Measurements from ENCODE around the gene HOXA3.

The HOXA3 gene

DNA sequence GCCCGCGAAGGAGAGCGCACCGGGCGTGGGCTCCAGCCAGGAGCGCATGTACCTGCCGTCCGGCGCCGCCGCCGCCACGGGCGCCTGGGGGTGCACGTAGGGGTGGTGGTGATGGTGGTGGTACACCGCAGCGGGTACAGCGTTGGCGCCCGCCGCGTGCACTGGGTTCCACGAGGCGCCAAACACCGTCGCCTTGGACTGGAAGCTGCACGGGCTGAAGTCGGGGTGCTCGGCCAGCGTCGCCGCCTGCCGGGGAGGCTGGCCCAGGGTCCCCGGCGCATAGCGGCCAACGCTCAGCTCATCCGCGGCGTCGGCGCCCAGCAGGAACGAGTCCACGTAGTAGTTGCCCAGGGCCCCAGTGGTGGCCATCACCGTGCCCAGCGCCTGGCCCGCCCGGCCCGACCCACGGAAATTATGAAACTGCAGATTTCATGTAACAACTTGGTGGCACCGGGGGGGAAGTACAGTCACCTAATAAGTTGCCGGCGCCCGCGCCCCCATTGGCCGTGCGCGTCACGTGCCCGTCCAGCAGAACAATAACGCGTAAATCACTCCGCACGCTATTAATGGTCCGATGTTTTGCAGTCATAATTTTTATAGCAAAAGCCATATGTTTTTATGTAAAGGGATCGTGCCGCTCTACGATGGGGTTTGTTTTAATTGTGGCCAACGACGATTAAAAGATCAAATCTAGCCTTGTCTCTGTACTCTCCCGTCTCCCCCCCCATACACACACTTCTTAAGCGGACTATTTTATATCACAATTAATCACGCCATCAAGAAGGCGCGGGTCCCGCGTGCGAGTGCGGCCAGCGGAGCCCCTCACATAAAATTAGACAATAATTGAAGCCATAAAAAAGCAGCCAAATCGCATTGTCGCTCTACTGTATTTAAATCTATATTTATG lies 13.0 kb upstream of the HOXA3 start, which contains the start of gene HOXA9:
Gene HOXA9, minus strand, starts transcription at position 449 of the 907 bp plus-strand sequence. Its CDS starts 80 bp downstream, at position 369.
- DNase-seq: peak; percentile 73 to 75

DNA sequence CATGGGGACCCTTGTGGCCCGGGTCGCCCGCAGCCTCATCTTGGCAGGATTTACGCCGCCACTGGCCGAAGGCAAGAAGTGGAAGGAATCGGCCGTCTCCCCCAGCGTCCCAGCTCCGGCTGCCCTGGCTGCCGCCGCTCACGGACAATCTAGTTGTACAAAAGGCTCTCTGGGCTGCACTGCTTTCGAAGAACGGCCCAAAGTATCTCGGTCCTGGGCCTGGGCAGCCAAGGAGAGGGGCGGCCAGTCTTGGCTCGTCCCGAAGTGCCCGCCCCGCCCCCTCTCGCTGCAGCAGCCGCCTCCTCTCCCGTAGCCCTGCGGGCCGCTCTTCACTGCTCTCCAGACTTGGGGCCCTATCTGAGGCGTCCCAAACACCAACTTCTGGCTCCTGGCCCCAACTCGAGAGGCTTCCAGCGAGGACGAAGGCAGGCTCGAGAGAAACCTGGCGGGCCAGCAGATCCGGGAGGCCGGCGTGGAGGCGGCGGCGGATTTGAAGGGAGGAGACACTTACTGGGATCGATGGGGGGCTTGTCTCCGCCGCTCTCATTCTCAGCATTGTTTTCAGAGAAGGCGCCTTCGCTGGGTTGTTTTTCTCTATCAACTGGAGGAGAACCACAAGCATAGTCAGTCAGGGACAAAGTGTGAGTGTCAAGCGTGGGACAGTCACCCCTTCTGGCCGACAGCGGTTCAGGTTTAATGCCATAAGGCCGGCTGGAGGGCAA lies 12.1 kb upstream of the HOXA3 start:
- no peak for DNase-seq

- no peak for DNase-seq
These were observed 11.6 kb upstream of the HOXA3 start for GRCh38 chr7:27164045-27164366.

GRCh38 chr7:27163288-27164044 lies 11.1 kb upstream of the HOXA3 start:
- DNase-seq: no peak

DNA sequence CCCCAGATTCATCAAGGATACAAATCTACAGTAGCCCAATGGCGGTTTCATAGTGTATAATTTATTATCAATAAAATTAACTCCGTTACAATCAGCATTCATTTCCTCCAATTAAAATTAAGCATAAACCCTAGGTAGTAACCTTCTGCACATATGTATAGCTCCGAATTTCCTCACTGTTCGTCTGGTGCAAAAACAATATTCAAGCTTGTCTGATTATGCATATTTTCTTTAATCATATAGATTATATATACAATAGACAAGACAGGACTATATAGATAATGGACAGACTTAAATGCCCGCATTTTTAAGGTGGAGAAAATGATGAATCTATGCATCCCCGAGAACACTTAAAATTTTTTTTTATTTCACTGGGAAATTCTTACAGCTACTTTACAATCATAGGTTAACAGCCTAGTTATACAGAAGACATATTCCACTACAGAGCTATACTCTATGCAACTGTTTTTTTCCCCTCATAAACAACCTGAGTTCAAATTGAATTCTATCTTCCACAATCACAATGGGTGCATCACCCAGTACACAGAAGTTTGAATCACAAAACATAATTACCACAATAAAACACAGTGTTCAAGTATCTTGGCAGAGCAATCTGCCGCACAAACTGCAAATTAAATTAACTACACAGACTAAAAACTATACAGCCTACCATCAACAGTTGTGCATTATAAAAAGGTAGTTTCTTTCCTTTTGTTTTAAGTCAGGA lies 10.3 kb upstream of the HOXA3 start:
- DNase-seq: no peak

- no peak for DNase-seq
These were observed 9.6 kb upstream of the HOXA3 start for GRCh38 chr7:27161721-27162560.

DNA sequence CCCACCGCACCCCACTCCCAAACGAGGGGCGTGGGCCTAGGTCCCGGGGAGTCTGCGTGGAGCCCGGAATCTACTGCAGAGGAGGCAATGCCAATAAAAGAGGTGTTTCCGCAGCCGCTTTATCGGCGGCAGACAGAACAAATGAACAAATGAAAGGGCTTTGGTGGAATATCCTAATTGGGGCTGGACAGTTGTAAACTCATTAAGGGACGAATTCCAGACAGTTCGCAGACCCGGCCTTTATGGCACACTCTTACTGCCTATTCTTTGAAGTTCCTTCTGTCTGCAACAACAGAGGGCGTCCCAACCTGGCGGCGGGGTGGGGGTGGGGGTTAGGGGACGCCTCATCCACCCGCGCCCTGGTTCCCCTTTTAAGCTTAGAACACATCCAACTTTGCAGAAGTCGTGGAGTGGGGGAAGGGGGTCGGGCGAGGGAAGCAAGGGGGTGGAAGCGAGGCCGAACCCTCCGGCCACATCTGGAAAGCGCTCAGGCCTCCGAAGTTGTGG lies 8.9 kb upstream of the HOXA3 start:
- no peak for DNase-seq

- DNase-seq: peak; percentile 54 to 78
These were observed 8.3 kb upstream of the HOXA3 start for GRCh38 chr7:27160546-27161213.

- no peak for DNase-seq
These were observed 7.8 kb upstream of the HOXA3 start for GRCh38 chr7:27160145-27160545.

DNA sequence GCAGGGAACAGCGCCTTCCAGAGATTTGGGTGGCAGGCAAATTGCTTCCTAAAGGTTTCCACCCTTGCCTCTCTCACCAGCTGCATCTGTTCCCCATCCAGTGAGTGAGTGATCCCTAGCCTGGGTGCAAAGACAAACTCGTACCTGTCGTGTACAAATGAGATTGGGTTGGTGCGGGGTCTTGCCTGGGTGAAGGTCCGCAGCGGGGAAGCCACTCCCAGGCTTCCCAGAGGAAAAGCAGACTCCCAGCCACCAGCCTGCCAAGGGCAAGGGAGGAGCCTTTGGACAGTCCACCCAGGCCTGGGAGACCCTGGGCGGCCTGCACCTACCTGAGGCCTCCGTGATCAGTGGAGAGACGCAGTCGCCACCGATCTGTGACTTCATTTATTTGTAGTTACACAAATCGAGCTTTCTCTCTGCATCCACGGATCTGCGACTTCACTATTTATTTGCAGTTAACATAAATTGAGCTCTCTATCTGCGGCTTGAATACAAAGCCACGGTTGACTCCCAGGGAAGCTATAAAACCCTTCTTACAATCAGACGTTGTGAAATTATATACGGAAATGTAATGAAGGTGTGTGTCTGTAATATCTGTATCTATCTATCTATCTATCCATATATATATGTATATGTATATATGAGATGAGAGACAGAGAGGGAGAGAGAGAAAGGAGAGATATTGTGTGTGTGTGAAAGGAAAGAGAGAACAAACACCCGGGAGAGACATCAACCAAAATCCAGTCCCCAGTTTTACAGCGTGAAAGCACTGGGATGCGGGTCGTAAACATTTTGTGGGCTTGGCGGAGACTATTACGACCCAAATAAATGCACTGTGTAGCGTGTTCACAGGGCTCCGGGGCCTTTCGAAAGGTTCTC lies 7.1 kb upstream of the HOXA3 start:
- DNase-seq: no peak

DNA sequence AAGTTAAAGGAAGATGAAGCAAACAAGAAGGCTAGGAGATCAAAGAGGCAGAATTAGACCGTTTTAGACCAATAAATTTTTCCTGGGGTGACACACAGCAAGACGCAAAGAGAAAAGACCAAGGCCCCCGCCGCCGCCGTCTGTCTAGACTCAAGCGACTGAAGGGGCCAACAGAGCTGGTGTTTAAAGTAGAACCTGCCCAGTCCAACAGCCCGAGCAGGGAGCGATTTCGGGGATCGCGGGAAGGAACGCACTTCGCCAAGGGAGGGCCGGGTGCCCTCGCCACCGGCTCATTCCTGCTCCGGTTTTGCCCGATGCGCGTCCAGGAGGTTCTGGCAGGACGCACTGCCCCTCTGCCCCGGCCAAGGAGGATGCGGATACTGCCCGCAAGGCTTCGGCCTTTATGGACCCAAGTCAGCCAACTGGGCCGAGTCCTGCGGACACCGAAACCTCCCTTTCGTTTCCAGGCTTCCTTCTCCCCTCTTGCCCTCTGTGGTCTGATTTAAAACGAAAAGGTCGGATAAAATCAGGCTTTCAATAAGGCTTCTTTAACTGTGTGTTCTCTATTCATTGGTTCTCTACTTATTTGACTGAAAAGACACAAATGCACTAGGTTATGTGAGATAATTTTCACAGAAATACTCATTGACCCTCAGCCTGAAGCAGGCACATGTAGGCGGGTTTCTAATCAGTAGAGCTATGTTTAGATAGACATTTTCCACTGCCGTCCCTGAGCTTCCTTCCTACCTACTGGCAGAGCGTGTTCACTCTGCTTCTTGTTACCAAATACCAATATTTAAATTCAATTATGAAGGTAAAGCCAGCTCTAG lies 6.3 kb upstream of the HOXA3 start:
- no peak for DNase-seq

DNA sequence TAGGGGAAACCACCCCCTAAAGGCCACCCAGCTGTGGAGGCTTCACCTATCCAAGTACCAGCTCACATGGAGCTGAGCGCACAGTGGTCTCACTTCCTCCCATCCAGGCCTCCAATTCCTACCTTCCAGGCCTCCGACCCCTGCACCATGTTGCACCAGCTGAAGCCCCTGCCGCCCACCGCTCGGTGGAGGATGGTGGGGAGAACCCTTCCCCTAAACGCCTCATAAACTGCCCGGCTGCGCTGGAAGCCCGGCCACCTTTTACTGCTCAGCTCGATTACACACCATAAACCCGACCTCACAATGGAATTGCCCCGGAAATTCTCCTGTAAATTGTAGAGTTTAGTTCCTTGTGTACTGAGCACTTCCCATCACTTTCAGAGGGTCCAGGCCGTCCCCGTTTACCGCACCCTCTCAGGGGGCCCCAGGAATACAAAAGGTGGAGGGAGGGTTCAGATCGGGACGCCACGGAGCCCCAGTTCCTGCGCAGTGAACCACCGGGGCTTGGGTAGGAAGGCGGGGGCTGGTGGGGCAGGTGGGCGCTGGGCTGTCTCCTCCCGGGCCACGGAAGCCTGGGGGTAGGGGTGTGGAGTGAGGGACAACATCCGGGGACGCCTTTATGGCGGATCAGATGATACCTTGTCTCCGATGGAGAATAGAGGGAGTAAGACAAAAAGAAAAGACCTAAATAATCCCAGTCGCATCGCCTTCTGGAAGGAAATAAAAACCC lies 5.5 kb upstream of the HOXA3 start:
- no peak for DNase-seq

GRCh38 chr7:27156916-27157701 lies 4.7 kb upstream of the HOXA3 start:
- DNase-seq: no peak

- peak; percentile 53 to 65 for DNase-seq
These were observed 4.1 kb upstream of the HOXA3 start, which contains the start of gene HOXA7 for GRCh38 chr7:27156508-27156898. HOXA7 (minus strand) TSS chr7:27156675; CDS start chr7:27156545, 130 bp downstream.

DNA sequence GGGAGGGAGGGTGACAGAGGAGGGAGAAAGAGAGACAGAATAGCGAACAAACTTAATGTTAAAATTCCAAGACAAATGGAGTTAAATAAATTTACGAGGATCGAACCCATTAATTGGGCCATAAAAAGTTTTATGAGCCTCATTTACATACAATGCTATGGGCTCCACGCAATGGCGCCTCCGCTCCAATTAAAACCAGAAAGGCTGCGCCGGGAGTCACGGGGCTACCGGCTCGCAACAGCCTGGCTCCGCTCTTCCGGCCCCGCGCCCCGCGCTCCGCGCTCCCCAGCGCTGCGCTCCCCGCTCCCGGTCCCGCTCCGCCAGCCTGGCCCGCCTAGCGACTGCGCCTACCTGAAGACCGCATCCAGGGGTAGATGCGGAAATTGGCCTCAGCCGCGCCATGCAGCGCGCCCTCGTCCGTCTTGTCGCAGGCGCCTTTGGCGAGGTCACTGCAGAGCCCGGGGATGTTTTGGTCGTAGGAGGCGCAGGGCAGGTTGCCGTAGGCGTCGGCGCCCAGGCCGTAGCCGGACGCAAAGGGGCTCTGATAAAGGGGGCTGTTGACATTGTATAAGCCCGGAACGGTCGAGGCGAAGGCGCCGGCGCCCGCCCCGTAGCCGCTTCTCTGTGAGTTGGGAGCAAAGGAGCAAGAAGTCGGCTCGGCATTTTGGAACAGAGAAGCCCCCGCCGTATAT lies 3.6 kb upstream of the HOXA3 start:
- DNase-seq: peak in 1 of 2 experiments; percentile 28
